Lower leg skin (tissue), 4 donors: ENCODE data around the gene NEUROD6. TPM values are rescaled to one million over a fixed set of nuclear protein-coding genes. Genes with fewer than 3 reads are reported as not detected.

Experiments
- DNase-seq, 2 donors: peaks; one replicate each; pipeline ENCODE4 v3.0.0-alpha.2; 2019; ENCODE audit warnings: low spot score in 2 of 2
- H3K4me3 ChIP-seq: fragments of 200-600 bp; sonication (generic); 2 replicates; pipeline ENCODE4 v1.5.1; 2017; ENCODE audit warnings: mild to moderate bottlenecking, low read depth; ENCODE audit not compliant: poor library complexity, severe bottlenecking
- CTCF ChIP-seq, 3 donors: fragments of 450-650 bp; IDR thresholded peaks; one replicate each; pipeline ENCODE4 v1.5.1; 2016; ENCODE audit warnings: antibody characterized with exemption in 3 of 3, mild to moderate bottlenecking in 3 of 3, moderate library complexity in 2 of 3
- POLR2A ChIP-seq, 2 donors: fragments of 450-650 bp; IDR thresholded peaks; one replicate each; pipeline ENCODE4 v1.6.1; 2016 to 2017; ENCODE audit warnings: antibody characterized with exemption in 2 of 2, mild to moderate bottlenecking in 1 of 2, moderate library complexity in 1 of 2
- WGBS, 2 donors: methylation state at CpG; one replicate each; pipeline ENCODE4 v1.1.5; 2018; 5-methylcytosine and 5-hydroxymethylcytosine counted together
- intact Hi-C: fragments of 100-400 bp; cut with DNase I; formaldehyde crosslinking; loops from one replicate; pipeline ENCODE4 v1.15.0; 2023; ENCODE audit warnings: low total_unique reads
- total RNA-seq, 4 donors: library from RNA; depleted of rRNA; stranded (reverse); fragments of >200 nt; gene quantifications; one replicate each; pipeline ENCODE4 v1.1.0, GENCODE V29; 2016

NEUROD6 gene
- total RNA-seq, 4 donors from 2014 or later, result not detected

- 45 to 54% methylated on average over 9 of the region's 9 CpGs for WGBS, 2 donors
- no peak overlapping the region for H3K4me3 ChIP-seq
- no peak for DNase-seq
- TF ChIP-seq POLR2A (IDR thresholded peaks at IDR 0.05) (no peak), CTCF (IDR thresholded peaks at IDR 0.05) (no peak)
- intact Hi-C loops, result no loop called here
Observed at GRCh38 chr7:31337002-31337565, 3.4 kb downstream of the NEUROD6 start.

- intact Hi-C loops, result no loop called here
- no peak overlapping the region for H3K4me3 ChIP-seq
- TF ChIP-seq CTCF (IDR thresholded peaks at IDR 0.05) (no peak), POLR2A (IDR thresholded peaks at IDR 0.05) (no peak)
- DNase-seq, result no peak
- WGBS, 2 donors, result 6 to 12% methylated on average over 27 to 46 of the region's 71 CpGs
Observed at GRCh38 chr7:31336202-31337001, 4.1 kb downstream of the NEUROD6 start.

- intact Hi-C loops, result no loop called here
- no peak for TF ChIP-seq CTCF (IDR thresholded peaks at IDR 0.05)
- TF ChIP-seq POLR2A (IDR thresholded peaks at IDR 0.05), result no peak
- no peak for DNase-seq
- WGBS, 2 donors, result 15 to 16% methylated on average over 12 of the region's 12 CpGs
- H3K4me3 ChIP-seq, result no peak overlapping the region
Observed at GRCh38 chr7:31335884-31336201, 4.7 kb downstream of the NEUROD6 start.

- intact Hi-C loops, result no loop called here
- TF ChIP-seq POLR2A (IDR thresholded peaks at IDR 0.05), result no peak
- no peak for TF ChIP-seq CTCF (IDR thresholded peaks at IDR 0.05)
- no peak overlapping the region for H3K4me3 ChIP-seq
- 41 to 51% methylated on average over 16 of the region's 16 CpGs for WGBS, 2 donors
- no peak for DNase-seq
Observed at GRCh38 chr7:31335161-31335856, 5.2 kb downstream of the NEUROD6 start.

GRCh38 chr7:31333291-31333690 is 7.2 kb downstream of the NEUROD6 start:
- WGBS, 2 donors, result 70 to 83% methylated on average over 2 of the region's 2 CpGs
- TF ChIP-seq CTCF (IDR thresholded peaks at IDR 0.05) (no peak), POLR2A (IDR thresholded peaks at IDR 0.05) (no peak)
- intact Hi-C loops, result no loop called here
- no peak overlapping the region for H3K4me3 ChIP-seq
- DNase-seq, result no peak
